Activated effector memory CD4-positive, alpha-beta T cell treated with anti-CD3 and anti-CD28 coated beads, Interleukin-2, amount 50 U/mL, for 16 hours (primary cell): ENCODE results near the gene PLEKHA7.
"Not testable (repeated sequence)": the region's sequence is repeated elsewhere in the genome, so short reads cannot be mapped to it uniquely, and the experiment has no call there.

Source experiments
- DNase-seq: peaks from one replicate; pipeline ENCODE4 v3.0.0-alpha.2; 2020

Gene PLEKHA7

DNA sequence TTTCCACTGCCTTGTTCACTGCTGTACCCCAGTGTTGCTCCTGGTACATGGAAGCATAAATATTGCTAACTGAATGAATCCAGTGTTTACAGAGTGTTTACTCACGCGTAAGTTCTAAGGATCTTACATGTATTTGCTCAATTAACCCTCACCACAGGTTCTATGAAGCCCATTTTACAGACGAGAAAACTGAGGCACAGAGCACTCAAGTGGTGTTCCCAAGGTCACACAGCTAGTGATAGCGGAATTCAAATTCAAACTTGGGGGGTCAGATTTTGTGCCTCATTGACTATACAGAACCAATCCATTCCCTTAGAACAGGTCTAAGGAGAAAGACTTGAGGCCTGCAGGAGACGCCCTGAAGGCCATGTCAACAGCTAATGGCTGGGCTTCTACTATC is 72.3 kb downstream of the PLEKHA7 start:
- DNase-seq, result no peak

DNA sequence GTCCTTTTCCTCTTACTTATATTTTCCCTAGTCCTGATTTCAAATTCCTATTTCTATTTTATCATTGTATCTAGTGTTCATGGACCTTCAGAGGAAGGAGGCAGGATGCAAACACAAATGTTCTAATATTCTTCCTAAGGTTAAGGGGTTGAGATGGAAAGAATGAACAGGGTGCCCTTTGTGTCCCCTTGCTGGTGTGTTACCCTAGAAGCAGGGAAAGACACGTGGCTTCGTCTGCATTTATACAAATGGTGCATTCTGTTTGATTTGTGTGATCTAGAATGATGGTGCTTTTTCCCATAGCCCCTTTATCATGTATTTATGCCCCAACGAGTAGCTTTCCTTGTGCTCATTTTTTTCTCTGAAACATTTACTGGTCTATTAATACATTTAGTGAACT is 76.2 kb downstream of the PLEKHA7 start:
- DNase-seq, result no peak

DNA sequence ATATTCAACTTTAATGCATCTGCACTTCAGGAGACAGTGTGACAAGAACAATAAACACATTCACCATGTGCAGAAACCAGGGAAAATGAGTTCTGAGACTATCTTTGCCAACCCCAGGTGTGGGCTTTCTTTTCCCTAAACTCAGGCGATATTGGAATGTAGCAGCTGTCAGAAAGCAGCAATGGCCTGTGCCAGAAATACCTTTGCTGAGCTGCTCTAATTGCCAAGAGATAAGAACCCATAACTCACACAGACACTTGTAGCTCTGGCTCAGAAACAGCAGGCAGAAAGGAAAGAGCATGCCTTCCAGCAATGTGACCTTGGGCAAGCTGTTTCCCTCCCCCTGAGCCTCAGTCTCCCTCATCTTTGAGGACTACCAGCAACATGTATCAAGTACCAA is 77.6 kb downstream of the PLEKHA7 start:
- no peak for DNase-seq

DNA sequence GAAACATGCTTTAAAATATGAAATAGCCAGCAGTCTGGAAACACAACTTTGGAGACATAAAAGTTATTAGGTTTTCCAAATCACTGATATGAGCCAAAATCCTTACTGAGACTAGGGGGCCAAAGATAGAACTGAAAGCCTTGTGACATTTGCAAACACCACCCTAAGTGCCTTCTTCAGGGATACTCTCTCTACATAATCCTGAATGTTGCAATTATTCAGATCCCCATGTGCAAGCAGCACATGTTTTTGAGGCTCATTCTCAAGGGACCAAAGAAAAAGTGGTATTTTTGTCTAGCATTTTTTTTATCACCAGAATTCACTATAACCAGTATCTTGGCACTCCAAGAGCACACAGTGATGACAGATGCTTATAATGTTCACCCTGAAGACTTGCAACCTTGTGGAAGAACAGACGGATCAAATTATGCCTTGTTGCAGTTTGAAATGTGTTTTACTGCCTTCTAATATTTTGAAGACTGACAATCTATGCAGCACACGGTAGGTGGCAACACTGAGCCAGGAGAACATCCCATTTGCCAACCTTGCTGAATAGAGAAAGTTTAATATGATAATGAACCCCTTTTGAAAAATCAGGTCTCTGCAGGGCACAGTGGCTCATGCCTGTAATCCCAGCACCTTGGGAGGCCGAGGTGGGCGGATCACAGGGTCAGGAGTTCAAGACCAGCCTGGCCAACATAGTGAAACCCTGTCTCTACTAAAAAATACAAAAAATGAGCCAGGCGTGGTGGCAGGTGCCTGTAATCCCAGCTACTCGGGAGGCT is 78.5 kb downstream of the PLEKHA7 start:
- no peak for DNase-seq

DNA sequence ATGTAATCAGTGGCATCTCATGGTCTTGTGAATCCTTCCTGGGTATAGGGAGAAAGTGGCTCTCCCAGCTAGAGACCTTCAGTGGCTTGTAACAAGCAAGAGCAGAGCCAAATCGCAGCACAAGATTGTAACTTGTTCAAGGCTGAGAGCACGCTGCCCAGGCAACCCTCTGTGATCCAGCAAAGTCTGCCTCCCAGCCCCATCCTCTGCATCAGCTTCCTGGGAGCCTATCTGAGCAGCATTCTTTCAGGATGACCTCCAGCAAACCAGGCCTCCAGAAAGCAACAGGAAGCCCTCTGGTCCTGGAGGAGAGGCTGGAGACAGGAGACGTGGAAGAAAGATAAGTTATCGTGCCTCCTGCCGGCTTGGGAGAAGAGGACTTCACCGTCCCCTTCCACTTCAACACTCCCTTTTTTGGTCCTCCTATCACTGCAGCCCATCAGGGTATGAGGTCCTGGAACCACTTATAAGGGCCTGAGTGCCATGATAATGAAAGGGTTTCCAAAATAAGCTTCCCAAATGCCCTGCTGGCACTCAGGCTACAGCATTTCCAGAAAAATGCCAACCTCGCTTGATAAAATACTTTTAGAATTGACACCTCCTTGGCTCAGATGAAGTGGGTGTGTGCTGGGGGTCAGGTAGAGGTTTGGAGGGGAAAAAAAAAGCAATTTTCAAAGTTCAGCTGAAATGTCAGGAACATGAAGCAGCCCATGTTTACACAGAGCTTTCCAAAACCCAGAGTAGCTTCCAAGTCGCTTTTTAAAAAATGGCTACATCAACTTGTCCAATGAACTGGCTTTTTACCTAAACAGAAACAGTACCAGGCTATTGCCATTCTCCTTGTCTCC is 80.2 kb downstream of the PLEKHA7 start:
- DNase-seq, result no peak

DNA sequence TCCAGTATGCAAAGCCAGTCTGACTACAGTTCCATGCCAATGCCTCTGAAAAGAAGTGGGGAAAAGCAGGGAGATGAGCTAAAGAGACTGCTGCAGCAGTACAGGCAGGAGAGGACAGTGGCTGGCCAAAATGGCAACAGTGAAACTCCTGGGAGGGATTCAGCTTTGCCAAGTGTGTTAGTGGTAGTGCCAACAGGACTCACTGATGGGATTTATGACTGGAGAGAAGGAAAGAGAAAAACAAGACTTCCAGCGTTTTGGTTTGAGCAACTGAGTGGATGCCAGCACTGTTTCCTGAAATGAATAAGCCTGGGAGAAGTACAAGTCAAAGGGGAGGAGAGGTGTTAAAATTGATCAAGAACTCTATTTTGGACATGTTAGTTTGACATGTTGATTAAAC is 80.9 kb downstream of the PLEKHA7 start:
- DNase-seq, result no peak

DNA sequence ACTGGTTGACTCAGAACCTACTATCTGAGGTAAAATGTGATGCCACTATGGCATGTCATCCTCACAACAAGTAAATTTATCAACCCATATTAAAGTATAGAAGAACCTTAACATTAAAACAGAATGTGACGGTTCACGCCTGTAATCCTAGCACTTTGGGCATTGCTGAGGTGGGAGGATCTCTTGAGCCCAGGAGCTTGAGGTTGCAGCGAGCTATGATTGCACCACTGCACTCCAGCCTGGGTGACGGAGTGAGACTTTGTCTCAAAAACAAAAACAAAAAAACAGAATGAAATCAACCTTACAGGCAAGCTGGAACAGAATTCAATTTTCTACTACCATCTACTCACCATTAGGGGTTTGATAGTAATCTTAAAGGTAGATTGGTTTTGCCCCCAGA is 86.2 kb downstream of the PLEKHA7 start:
- DNase-seq, result no peak

DNA sequence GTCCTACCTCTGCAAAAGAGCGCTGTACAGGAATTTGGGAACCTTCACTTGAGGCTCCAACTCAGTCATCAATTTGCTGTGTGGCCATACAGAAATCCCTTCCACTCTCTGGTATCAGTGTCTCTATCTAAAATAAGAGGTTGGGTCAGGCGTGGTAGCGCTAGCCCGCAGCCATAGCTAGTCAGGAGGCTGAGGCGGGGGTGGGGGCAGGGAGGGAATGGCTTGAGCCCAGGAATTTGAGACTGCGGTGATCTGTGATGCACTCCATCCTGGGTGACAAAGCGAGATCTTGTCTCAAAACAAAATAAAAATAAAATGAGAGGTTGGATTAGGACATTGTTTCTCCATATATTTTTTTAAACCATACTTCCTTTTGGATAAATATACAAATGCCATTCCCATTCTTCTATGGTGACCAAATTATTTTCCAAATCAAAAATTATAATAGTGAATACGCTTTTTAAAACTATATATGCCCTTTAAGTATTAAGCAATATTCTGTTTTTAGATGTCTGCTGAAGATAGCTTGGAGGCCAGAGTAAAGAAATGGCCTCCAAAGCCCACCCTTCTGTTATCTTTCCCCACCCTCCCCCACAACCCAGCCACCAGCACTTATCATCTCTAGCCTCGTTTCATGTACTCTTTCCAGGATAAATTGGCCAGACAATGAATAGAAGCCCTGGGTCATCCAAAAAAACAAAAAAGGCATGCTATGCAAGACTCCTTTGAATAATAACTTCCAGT is 87.2 kb downstream of the PLEKHA7 start:
- no peak for DNase-seq

DNA sequence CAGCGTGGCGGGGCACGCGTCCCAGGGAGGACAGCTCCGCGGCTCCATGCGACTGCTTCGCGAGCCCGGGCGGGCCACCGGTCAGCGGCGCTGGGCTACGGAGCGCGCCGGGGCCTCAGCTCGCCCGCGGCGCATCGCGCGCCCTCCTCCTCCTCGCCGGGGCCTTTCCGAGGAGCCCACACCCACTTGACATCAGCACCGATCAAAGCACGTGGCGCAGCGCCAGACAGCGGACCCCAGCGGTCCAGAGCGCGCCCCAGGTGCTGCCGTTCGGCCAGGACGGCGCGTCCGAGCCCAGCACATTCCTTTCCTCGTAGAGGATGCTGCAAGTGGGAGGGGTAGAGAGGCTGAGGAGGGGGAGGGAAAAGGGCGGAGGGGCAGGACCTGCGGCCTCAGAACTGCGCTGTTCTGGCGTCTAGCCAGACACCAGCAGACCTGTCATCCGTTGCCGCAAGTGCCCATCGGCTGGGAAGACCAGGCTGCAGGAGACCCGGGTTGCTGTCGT is 88.6 kb downstream of the PLEKHA7 start:
- no peak for DNase-seq

DNA sequence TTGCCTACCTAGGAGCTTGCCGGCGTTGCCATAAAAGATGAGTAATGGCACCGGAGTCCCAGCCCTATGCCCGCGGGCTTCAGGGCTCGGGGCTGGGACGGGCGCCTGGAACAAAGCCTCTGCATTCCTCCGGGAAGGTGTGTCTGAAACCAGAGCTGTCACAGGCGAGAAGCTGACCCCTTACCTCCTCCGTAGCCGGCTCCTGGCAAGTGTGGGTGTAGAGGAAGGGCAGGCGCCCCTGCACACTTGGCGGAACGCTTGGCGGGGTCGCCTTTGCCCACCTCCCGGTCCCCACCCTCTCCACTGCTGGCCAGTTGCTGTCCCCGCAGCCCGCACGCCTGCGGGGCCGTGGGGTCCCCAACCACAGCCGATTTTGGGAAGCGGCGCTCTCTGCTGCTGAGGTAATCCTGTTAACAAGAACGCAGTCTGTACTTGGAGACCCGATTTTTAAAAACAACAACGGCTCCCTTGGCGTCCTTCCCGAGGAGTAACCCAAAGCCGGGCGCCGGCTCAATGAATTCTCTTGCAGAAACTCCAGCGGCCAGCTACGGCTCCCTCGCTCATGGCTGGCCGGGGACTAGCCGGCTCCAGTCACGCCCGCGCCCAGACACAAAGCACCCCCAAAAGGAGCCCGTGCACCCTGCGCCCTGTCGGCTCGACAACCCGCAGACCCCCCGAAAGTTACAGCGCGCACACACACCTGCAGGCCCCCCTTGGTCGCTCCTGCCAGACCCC is 89.2 kb downstream of the PLEKHA7 start:
- DNase-seq, result no peak

DNA sequence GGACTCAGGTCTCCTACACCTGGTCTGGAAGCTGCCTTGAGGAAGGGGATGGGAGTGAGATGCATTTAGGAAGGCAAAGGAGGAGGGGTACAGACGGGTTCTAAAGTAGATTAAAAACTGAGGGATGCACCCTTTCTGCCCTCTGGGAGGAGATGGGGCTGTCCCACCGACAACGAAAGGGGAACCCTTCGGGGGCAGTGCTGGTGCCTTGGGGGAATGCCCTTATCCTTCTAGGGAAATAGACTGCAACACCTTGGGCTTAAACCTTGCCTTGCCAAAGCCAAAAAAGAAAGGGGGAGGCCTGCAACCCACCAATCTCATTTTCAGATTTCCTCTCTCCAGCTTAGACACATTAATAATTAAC is 89.8 kb downstream of the PLEKHA7 start:
- no peak for DNase-seq

DNA sequence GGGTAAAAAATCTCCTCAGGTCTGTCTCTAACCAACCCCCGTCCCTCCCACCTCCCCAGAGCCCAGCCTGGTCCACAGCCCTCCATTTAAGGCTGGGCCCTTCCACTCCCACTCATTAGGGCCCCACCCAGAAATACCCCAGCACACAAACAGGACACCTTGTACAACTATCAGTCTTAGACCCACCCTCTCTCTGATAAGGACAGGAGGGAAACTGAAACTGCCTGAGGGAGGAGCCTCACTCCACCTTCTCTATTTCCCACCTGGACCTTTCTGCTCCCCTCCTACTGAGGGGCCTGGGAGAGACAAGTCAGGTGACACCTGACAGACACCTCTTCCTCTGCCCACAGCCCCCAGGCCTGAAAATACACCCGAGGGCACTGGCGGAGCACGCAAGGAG is 90.2 kb downstream of the PLEKHA7 start:
- DNase-seq, result no peak

DNA sequence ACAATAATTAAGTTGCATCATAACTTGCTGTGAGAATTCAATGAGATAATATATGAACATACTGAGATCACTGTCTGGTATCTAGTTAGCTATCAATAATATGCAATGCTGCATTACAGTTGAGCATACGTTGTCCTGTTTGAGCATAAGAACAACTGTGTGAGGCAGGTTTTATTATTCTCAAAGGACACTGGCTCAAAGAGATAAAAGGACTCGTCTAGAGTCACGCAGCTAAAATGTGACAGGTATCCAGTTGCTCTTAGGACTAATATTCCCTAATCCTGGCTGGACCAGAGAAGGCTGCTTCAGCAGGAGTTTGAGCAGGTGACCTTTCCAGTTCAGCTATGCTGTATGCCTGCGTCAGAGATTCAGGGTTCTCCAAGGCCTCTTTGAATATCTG is 92.5 kb downstream of the PLEKHA7 start:
- DNase-seq, result no peak

DNA sequence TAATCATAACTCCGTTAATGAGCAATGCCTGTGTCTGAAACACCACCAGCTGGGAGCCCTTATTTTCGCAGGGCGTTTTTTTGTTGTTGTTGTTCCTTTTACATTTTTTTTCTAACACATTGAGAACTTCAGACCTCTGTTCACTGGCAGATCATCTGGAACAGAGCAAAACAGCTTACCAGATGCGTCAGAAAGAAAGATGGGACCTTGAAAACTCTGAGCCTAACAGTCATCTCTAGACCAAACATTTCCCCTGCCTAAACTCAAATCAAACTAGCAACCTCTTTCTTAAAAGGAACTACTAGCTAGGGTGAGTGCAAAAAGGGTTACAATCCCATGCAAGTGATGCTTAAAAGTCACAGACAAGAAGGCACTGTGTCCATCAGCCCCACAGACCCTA is 93.2 kb downstream of the PLEKHA7 start:
- DNase-seq, result no peak

DNA sequence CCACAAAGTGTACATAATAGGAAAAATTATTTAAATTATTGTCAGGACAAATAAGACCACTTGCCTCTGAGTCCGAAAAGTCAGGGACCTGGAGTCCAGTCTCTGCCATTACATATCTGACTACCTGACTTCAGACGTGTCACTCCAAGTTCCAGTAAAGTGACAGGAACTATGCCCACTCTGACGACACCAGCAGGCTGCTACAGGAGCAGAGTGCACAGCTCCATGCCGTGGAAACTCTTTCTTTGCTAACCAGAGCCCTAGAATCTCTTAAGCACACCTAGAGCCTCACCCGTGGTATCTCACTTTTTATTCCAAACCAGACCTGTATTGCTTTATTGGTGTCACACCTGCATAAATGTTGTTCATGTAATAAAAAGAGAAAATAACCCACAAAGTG is 93.7 kb downstream of the PLEKHA7 start:
- no peak for DNase-seq

DNA sequence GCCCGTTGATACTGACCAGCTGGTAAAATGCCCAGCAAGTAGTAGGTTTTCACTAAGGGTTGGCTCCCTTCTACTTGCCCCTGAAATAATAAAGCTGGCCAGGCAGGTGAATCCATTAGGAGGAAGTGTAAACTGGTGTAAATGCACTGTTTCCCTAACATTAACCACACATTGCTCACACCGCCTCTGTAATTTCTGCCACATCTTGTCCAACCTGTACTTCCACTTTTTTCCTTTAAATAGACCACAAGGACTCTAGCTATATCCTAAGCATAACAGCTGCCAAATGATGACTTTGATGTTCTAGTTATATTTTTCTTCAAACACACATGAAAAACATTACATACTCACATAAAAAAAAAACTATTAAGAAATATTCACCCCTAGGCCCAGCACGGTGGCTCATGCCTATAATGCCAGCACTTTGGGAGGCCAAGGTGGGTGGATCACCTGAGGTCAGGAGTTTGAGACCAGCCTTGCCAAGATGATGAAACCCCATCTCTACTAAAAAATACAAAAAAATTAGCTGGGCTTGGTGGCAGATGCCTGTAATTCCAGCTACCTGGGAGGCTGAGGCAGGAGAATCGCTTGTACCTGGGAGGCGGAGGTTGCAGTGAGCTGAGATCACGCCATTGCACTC is 95.6 kb downstream of the PLEKHA7 start:
- DNase-seq, result not testable (repeated sequence)

DNA sequence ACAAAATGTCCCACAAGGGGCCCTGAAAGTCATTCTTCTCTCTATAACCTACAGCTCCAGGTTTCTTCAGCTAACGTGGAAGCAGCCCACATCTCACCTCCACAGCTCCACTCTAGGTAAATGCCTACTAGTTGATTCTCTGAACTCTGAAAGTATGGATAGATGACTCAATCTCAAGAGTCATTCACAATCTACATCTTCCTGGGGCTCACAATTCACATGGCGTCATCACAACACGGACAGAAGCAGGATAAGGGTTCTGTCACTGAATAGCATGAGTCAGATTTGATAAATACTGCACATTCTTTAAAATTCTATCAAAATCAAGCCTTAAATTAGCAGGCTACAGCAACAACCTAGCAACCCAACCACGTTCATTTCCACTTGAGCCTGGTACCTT is 96.3 kb downstream of the PLEKHA7 start:
- DNase-seq, result no peak

DNA sequence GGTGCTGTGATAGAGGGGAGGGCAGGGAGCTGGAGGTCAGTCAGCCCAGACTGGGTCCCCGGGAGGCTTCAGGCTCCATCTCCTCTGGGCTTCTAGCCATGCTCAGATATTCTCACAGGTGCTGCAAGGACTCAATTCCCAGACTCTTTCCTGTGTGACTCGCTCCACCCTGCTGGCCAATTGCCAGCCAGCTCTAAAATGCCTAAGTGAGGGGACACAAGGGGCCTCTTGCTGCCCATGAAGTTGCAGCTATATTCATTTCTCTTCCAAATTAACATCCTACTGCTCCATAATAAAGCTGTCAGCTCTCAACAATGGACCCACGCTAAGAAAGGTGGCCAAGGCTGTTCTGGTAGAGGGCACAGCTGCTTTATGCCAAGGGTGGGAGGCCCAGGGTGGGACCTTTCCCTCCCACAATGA is 101.5 kb downstream of the PLEKHA7 start:
- no peak for DNase-seq

DNA sequence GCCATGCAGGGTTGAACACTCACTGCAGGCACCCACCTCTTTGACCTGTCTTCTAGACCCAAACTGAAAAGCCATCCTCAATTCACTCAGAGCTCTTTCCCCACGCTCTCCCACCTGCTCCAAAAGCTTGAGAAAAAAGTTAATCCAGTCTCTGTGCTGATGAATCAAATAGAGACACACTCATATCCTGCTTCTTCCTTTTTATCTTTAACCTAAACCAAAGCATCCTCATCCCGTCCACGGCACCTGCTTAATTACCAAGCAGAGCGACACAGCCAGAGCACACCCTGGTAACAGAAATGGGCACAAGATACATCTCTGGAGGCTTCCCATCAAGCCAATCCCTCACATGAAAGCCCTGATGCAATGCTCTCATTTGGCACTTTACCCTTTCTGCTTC is 102.6 kb downstream of the PLEKHA7 start:
- no peak for DNase-seq

DNA sequence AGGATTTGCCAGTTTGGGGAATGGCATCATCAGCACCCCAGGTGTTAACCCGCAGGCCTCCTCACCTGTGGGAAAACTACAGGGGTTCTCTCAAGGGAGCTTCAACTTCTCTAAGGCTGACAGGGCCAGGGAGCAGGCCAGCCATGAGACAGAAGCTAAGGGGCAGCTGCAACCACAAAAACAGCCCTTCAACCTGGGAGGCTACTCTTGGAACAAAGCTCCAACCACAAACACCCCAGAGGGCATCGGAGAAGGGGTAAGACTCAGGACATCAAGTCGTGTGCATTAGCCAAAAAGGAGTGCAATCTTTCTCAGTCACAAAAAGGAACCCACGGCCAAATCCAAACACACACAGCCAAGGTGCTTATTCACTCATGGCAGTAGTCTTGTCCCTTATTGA is 103.0 kb downstream of the PLEKHA7 start:
- no peak for DNase-seq

DNA sequence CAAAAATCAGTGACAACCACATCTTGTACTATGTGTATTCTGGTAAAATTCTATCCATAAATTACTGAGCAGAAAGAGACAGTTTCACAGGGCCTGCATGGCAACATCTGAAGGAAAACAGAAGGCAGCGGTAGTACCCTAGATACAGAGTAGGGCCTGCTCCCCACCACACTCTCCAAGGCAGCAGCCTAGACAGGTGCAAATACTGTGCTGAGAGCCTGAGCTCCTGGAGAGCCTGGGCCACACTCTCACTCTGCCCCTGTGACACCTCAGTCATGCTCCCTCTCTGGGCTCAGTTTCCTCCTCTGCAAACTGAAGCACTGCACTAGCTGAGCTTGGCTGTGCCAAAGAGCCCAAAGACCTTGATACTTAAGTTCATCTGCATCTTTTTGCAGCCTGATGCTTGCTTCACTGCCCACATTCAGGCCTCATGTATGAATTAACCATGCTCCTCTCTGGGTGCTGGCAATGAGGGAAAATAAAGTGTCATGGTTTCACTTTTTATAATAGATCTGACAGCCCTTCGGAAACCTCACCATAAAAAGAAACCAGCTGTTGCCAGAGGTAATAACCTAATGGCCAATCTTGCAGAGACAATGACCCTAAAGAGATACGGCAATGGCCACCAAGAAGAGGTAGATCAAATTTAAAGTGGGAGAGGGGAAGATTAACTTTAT is 104.7 kb downstream of the PLEKHA7 start:
- no peak for DNase-seq

DNA sequence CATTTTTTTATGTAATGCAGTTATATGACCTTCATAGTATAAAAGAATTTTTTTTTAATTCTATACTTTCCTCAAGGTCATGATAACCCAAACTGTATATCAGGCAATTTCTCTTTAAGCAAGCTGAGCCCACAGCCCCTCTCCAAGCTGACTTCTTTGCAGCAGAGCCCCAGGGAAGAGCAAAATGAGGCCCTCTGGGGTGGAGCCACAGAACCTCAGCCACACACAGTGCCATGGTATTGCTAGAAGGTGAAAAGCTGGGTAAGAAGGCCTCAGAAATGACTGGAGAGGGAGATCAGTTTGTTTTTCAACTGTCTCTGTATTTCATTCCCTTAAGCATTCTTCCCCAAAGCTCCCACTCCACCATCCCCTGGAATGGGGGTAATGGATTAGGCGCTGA is 108.8 kb downstream of the PLEKHA7 start:
- DNase-seq, result no peak
